Esophagus muscularis mucosa (tissue), 4 donors: ENCODE measurements around the gene TBL3. TPM values are rescaled to one million over a fixed set of nuclear protein-coding genes. Genes with fewer than 3 reads are reported as not detected.
"Not testable (repeated sequence)": the region's sequence is repeated elsewhere in the genome, so short reads cannot be mapped to it uniquely, and the experiment has no call there.

ENCODE experiments used
- DNase-seq: peaks from one replicate; pipeline ENCODE4 v3.0.0-alpha.2; 2017; ENCODE audit errors: extremely low spot score
- H3K27ac ChIP-seq, 4 donors: fragments of 200-600 bp; sonication (generic); replicated peaks in 1 of 4; 1 replicate in 3 of 4; 2 replicates in 1 of 4; pipeline ENCODE4 v1.5.1; 2016 to 2019; ENCODE audit warnings: mild to moderate bottlenecking in 1 of 4
- H3K27me3 ChIP-seq, 4 donors: fragments of 200-600 bp; sonication (generic); one replicate each; pipeline versions ENCODE4 v1.5.1 to v1.6.0; 2016 to 2019
- H3K36me3 ChIP-seq, 4 donors: fragments of 200-600 bp; sonication (generic); one replicate each; pipeline ENCODE4 v1.5.1; 2016 to 2019
- H3K4me1 ChIP-seq, 4 donors: fragments of 200-600 bp; sonication (generic); one replicate each; pipeline ENCODE4 v1.5.1; 2016 to 2019
- H3K4me3 ChIP-seq, 4 donors: fragments of 200-600 bp; sonication (generic); 1 replicate in 2 of 4; 2 replicates in 2 of 4; pipeline ENCODE4 v1.5.1; 2016 to 2019; ENCODE audit warnings: mild to moderate bottlenecking in 4 of 4, moderate library complexity in 1 of 4
- H3K9me3 ChIP-seq, 4 donors: fragments of 200-600 bp; sonication (generic); 1 replicate in 3 of 4; 2 replicates in 1 of 4; pipeline ENCODE4 v1.5.1; 2016 to 2019
- CTCF ChIP-seq, 3 experiments: fragments of 200-600 bp in 2 of 3; fragments of 450-650 bp in 1 of 3; sonication (generic) in 2 of 3; IDR thresholded peaks; one replicate each; pipeline ENCODE4 v1.5.1; 2017 to 2019; ENCODE audit warnings: antibody characterized with exemption in 3 of 3, mild to moderate bottlenecking in 2 of 3, moderate library complexity in 1 of 3
- EP300 ChIP-seq: sonication (generic); formaldehyde crosslinking; IDR thresholded peaks from one replicate; pipeline ENCODE4 v1.6.1; 2017; ENCODE audit warnings: antibody characterized with exemption
- POLR2A ChIP-seq: fragments of 450-650 bp; IDR thresholded peaks from one replicate; pipeline ENCODE4 v1.6.1; 2017; ENCODE audit warnings: antibody characterized with exemption, moderate library complexity, mild to moderate bottlenecking, low read depth
- POLR2AphosphoS5 ChIP-seq, 2 donors: sonication (generic); formaldehyde crosslinking; IDR thresholded peaks; one replicate each; pipeline ENCODE4 v1.6.1; 2017; ENCODE audit warnings: antibody characterized with exemption in 2 of 2
- WGBS: methylation state at CpG from one replicate; pipeline ENCODE4 v1.1.5; 2018; 5-methylcytosine and 5-hydroxymethylcytosine counted together
- intact Hi-C: fragments of 100-400 bp; cut with DNase I; formaldehyde crosslinking; loops from one replicate; pipeline ENCODE4 v1.15.1; 2023
- total RNA-seq, 4 donors: library from RNA; depleted of rRNA; stranded (reverse); fragments of >200 nt; gene quantifications; one replicate each; pipeline versions ENCODE4 v1.1.0 to v1.2.1, GENCODE V29; 2016

The TBL3 gene
- total RNA-seq, 4 donors from 2014 or later = 27.0 to 42.9 (median 36.9) TPM

GRCh38 chr16:1958715-1959268 is 13.1 kb upstream of the TBL3 start:
- H3K4me3 ChIP-seq = peak overlapping the region; percentile 69 to 86 (median 79)

GRCh38 chr16:1959269-1960039 is 12.4 kb upstream of the TBL3 start, which contains the start of gene NDUFB10:
Gene NDUFB10 (plus strand): TSS chr16:1959538. CDS start chr16:1959625, 87 bp downstream.
- H3K4me3 ChIP-seq = peak within 1 kb of the TSS; percentile 69 to 86 (median 79)
- H3K4me1 ChIP-seq = peaks cover 33 to 52% (median 38%) of the 10 kb centered on the region in 4 donors
- peak within 1 kb of the TSS; percentile 86 to 92 (median 88) for H3K27ac ChIP-seq
- H3K27me3 ChIP-seq = no peaks in the 10 kb centered on the region
- H3K36me3 ChIP-seq = peaks cover 25 to 35% (median 26%) of the 10 kb centered on the region in 4 donors
- peak; percentile 97 for DNase-seq
- 2% methylated on average over 26 of the region's 79 CpGs for WGBS
- H3K9me3 ChIP-seq = no peaks in the 10 kb centered on the region
- intact Hi-C loops = no loop called here
- TF ChIP-seq EP300 = no peak
- peak; percentile 67 to 83 (median 72) for TF ChIP-seq CTCF (IDR thresholded peaks at IDR 0.05)
- peak; percentile 93 to 95 for TF ChIP-seq POLR2AphosphoS5 (IDR thresholded peaks at IDR 0.05)
- peak; percentile 65 for TF ChIP-seq POLR2A

More at GRCh38 chr16:1958715-1959268, 13.1 kb upstream of the TBL3 start:
- TF ChIP-seq CTCF (IDR thresholded peaks at IDR 0.05) (no peak), EP300 (no peak), POLR2AphosphoS5 (IDR thresholded peaks at IDR 0.05) (no peak), POLR2A (no peak)
- WGBS = 23% methylated on average over 9 of the region's 14 CpGs
- Histone ChIP-seq H3K27me3 (no peaks in the 10 kb centered on the region), H3K9me3 (no peaks in the 10 kb centered on the region), H3K36me3 (peaks cover 25 to 32% (median 26%) of the 10 kb centered on the region in 4 donors), H3K27ac (peak overlapping the region; percentile 86 to 92 (median 88)), H3K4me1 (peaks cover 33 to 45% (median 35%) of the 10 kb centered on the region in 4 donors)
- intact Hi-C loops = no loop called here
- DNase-seq = no peak

- Histone ChIP-seq H3K36me3 (peaks cover 25 to 35% (median 26%) of the 10 kb centered on the region in 4 donors), H3K27ac (peak overlapping the region in 3 of 4 donors; percentile 86 to 92 (median 87)), H3K4me1 (peaks cover 39 to 62% (median 46%) of the 10 kb centered on the region in 4 donors), H3K27me3 (no peaks in the 10 kb centered on the region), H3K9me3 (no peaks in the 10 kb centered on the region), H3K4me3 (peak overlapping the region; percentile 69 to 86 (median 79))
- intact Hi-C loops = no loop called here
- TF ChIP-seq CTCF (IDR thresholded peaks at IDR 0.05) = no peak
- no peak for TF ChIP-seq POLR2A
- TF ChIP-seq EP300 = no peak
- no peak for TF ChIP-seq POLR2AphosphoS5 (IDR thresholded peaks at IDR 0.05)
- WGBS = 57% methylated on average over 18 of the region's 20 CpGs
- DNase-seq = no peak
Observed at GRCh38 chr16:1960665-1961630, 10.9 kb upstream of the TBL3 start.

GRCh38 chr16:1961651-1962067 is 10.2 kb upstream of the TBL3 start:
- Histone ChIP-seq H3K4me1 (peaks cover 43 to 69% (median 51%) of the 10 kb centered on the region in 4 donors), H3K27ac (no peak overlapping the region), H3K27me3 (no peaks in the 10 kb centered on the region), H3K36me3 (peaks cover 25 to 35% (median 26%) of the 10 kb centered on the region in 4 donors), H3K4me3 (no peak overlapping the region), H3K9me3 (no peaks in the 10 kb centered on the region)
- DNase-seq = no peak
- 53% methylated on average over 6 of the region's 6 CpGs for WGBS
- intact Hi-C loops = no loop called here
- TF ChIP-seq POLR2A (no peak), CTCF (IDR thresholded peaks at IDR 0.05) (no peak)

- Histone ChIP-seq H3K4me3 (peak overlapping the region in 1 of 4 donors; percentile 94), H3K36me3 (peaks cover 25 to 35% (median 26%) of the 10 kb centered on the region in 4 donors), H3K27ac (peak overlapping the region in 1 of 4 donors; percentile 44), H3K4me1 (peaks cover 43 to 71% (median 51%) of the 10 kb centered on the region in 4 donors)
- DNase-seq, H3K9me3 ChIP-seq, intact Hi-C loops, H3K27me3 ChIP-seq: not testable (repeated sequence)
- WGBS = 89% methylated on average over 16 of the region's 37 CpGs
Observed at GRCh38 chr16:1962161-1963153, 9.4 kb upstream of the TBL3 start.
